Naive thymus-derived CD4-positive, alpha-beta T cell (primary cell): ENCODE results near the gene FNDC5. TPM values are rescaled to one million over a fixed set of nuclear protein-coding genes. Genes with fewer than 3 reads are reported as not detected.

Experiments
- ATAC-seq: fragments of 150-1000 bp; cut with Tn5 transposase; 2 replicates; pipeline ENCODE4 v1.10.0; 2021; ENCODE audit warnings: mild to moderate bottlenecking, moderate library complexity
- CTCF ChIA-PET: fragments of 350-600 bp; sonication (Branson Sonifier 250); formaldehyde crosslinking; loops from one replicate; lab custom pipeline; 2021; ENCODE audit warnings: antibody characterized with exemption; lab: Charles Lee
- POLR2A ChIA-PET: fragments of 350-600 bp; sonication (Branson Sonifier 250); formaldehyde crosslinking; loops from one replicate; lab custom pipeline; 2021; ENCODE audit warnings: antibody characterized with exemption, inconsistent platforms; lab: Charles Lee
- DNase-seq, 9 donors: peaks; one replicate each; pipeline versions ENCODE4 v3.0.0 to v3.0.0-alpha.2; 2020 to 2022; ENCODE audit warnings: mixed read lengths in 1 of 9
- H3K27ac ChIP-seq: one replicate; pipeline ENCODE4 v1.7.0; 2013; ENCODE audit warnings: mild to moderate bottlenecking, low read depth, low read length, moderate library complexity
- H3K27me3 ChIP-seq, 2 donors: one replicate each; pipeline ENCODE4 v1.7.0; 2013; ENCODE audit warnings: low read length in 2 of 2, mild to moderate bottlenecking in 2 of 2, moderate library complexity in 2 of 2; ENCODE audit not compliant: control insufficient read depth in 2 of 2, insufficient read depth in 2 of 2
- H3K36me3 ChIP-seq, 3 experiments: 1 replicate in 2 of 3; 2 replicates in 1 of 3; pipeline ENCODE4 v1.7.0; 2013; ENCODE audit warnings: low read length in 3 of 3, mild to moderate bottlenecking in 3 of 3, moderate library complexity in 1 of 3; ENCODE audit not compliant: insufficient read depth in 3 of 3, control insufficient read depth in 2 of 3
- H3K4me1 ChIP-seq, 2 donors: one replicate each; pipeline ENCODE4 v1.7.0; 2013; ENCODE audit warnings: low read length in 2 of 2, mild to moderate bottlenecking in 2 of 2, moderate library complexity in 1 of 2; ENCODE audit not compliant: control insufficient read depth in 2 of 2, insufficient read depth in 2 of 2
- H3K4me3 ChIP-seq: 2 replicates; pipeline ENCODE4 v1.7.0; 2013; ENCODE audit warnings: mild to moderate bottlenecking, low read length
- H3K9me3 ChIP-seq, 3 experiments: 1 replicate in 2 of 3; 2 replicates in 1 of 3; pipeline ENCODE4 v1.7.0; 2013; ENCODE audit warnings: low read length in 3 of 3; ENCODE audit not compliant: control insufficient read depth in 2 of 3
- H3K27ac Mint-ChIP-seq, 9 donors: one replicate each; pipeline ENCODE4 v1.8.0; 2020 to 2022; ENCODE audit warnings: mixed read lengths in 9 of 9, mild to moderate bottlenecking in 8 of 9, moderate library complexity in 5 of 9, inconsistent platforms in 2 of 9
- H3K27me3 Mint-ChIP-seq, 5 donors: one replicate each; pipeline ENCODE4 v1.8.0; 2021 to 2022; ENCODE audit warnings: mixed read lengths in 5 of 5, mild to moderate bottlenecking in 1 of 5
- H3K36me3 Mint-ChIP-seq, 5 donors: one replicate each; pipeline ENCODE4 v1.8.0; 2020 to 2022; ENCODE audit warnings: mixed read lengths in 5 of 5, mild to moderate bottlenecking in 3 of 5, inconsistent platforms in 1 of 5
- H3K4me1 Mint-ChIP-seq, 7 donors: one replicate each; pipeline ENCODE4 v1.8.0; 2020 to 2022; ENCODE audit warnings: mixed read lengths in 7 of 7, mild to moderate bottlenecking in 3 of 7, inconsistent platforms in 1 of 7
- H3K4me3 Mint-ChIP-seq, 10 donors: one replicate each; pipeline ENCODE4 v1.8.0; 2020 to 2022; ENCODE audit warnings: mild to moderate bottlenecking in 10 of 10, mixed read lengths in 10 of 10, moderate library complexity in 6 of 10, inconsistent platforms in 2 of 10
- H3K9me3 Mint-ChIP-seq, 11 donors: one replicate each; pipeline ENCODE4 v1.8.0; 2020 to 2022; ENCODE audit warnings: mixed read lengths in 11 of 11, mild to moderate bottlenecking in 4 of 11, inconsistent platforms in 1 of 11, moderate library complexity in 1 of 11
- intact Hi-C, 2 donors: fragments of 100-400 bp; cut with micrococcal nuclease; formaldehyde crosslinking; loops; one replicate each; pipeline ENCODE4 v1.15.1; 2023
- polyA plus RNA-seq, 2 donors: library from polyadenylated mRNA; unstranded; fragments of 300-500 nt; fragmentation: Illumina TruSeq; gene quantifications; one replicate each; pipeline ENCODE4 v1.2.3, GENCODE V29; 2021
- total RNA-seq, 6 experiments: library from RNA in 5 of 6; stranded (reverse) in 5 of 6; gene quantifications; 1 replicate in 5 of 6; 2 replicates in 1 of 6; pipeline ENCODE4 v1.2.3 and lab custom pipeline; 2021 to 2026

FNDC5 gene
- total and polyA plus RNA-seq, 7 experiments from 2014 or later, result 0.25 TPM; not detected in 6

- H3K4me1 ChIP-seq, result peaks cover 0 to 11% of the 10 kb centered on the region in 2 donors
- H3K36me3 ChIP-seq, result no peaks in the 10 kb centered on the region
- Mint-ChIP-seq H3K27me3 (peaks cover 30 to 37% (median 31%) of the 10 kb centered on the region in 5 donors), H3K4me3 (no peak overlapping the region), H3K9me3 (no peaks in the 10 kb centered on the region), H3K27ac (no peak overlapping the region), H3K36me3 (peaks cover 15 to 47% (median 23%) of the 10 kb centered on the region in 5 donors), H3K4me1 (peaks cover 11 to 26% (median 14%) of the 10 kb centered on the region in 7 donors)
- DNase-seq, result no peak
- POLR2A ChIA-PET, result no interaction called here
- H3K27me3 ChIP-seq, result peaks cover 0 to 15% of the 10 kb centered on the region in 2 donors
- ATAC-seq, result no peak
- H3K9me3 ChIP-seq, result no peaks in the 10 kb centered on the region
- no peak overlapping the region for H3K4me3 ChIP-seq
- CTCF ChIA-PET, result no interaction called here
- intact Hi-C loops, result no loop called here
- no peak overlapping the region for H3K27ac ChIP-seq
Measured at GRCh38 chr1:32867671-32868070, 3.0 kb downstream of the FNDC5 start.

- Mint-ChIP-seq H3K27me3 (peaks cover 28 to 33% (median 30%) of the 10 kb centered on the region in 5 donors), H3K9me3 (no peaks in the 10 kb centered on the region), H3K4me3 (no peak overlapping the region), H3K4me1 (peaks cover 11 to 24% (median 14%) of the 10 kb centered on the region in 7 donors), H3K36me3 (peaks cover 15 to 53% (median 28%) of the 10 kb centered on the region in 5 donors), H3K27ac (no peak overlapping the region)
- ATAC-seq (no peak), DNase-seq (no peak)
- Histone ChIP-seq H3K4me3 (no peak overlapping the region), H3K27ac (no peak overlapping the region), H3K9me3 (no peaks in the 10 kb centered on the region), H3K27me3 (peaks cover 0 to 15% of the 10 kb centered on the region in 2 donors), H3K4me1 (peaks cover 0 to 11% of the 10 kb centered on the region in 2 donors), H3K36me3 (no peaks in the 10 kb centered on the region)
- POLR2A ChIA-PET, result no interaction called here
- intact Hi-C loops, result no loop called here
- CTCF ChIA-PET, result no interaction called here
Measured at GRCh38 chr1:32867151-32867550, 3.6 kb downstream of the FNDC5 start.

- no peak overlapping the region for H3K27ac Mint-ChIP-seq
- no peaks in the 10 kb centered on the region for H3K9me3 Mint-ChIP-seq
- Histone ChIP-seq H3K36me3 (no peaks in the 10 kb centered on the region), H3K27me3 (peaks cover 0 to 5% of the 10 kb centered on the region in 2 donors), H3K27ac (no peak overlapping the region), H3K9me3 (no peaks in the 10 kb centered on the region), H3K4me3 (no peak overlapping the region), H3K4me1 (peaks cover 0 to 3% of the 10 kb centered on the region in 2 donors)
- DNase-seq (no peak), ATAC-seq (no peak)
- H3K4me1 Mint-ChIP-seq, result peaks cover 6 to 14% (median 9%) of the 10 kb centered on the region in 7 donors
- ChIA-PET POLR2A (no interaction called here), CTCF (no interaction called here)
- H3K36me3 Mint-ChIP-seq, result peaks cover 15 to 60% (median 33%) of the 10 kb centered on the region in 5 donors
- H3K27me3 Mint-ChIP-seq, result peaks cover 16 to 21% (median 19%) of the 10 kb centered on the region in 5 donors
- H3K4me3 Mint-ChIP-seq, result no peak overlapping the region
- intact Hi-C loops, result no loop called here
Measured at GRCh38 chr1:32865639-32866405, 4.9 kb downstream of the FNDC5 start.

GRCh38 chr1:32864375-32865019, 6.2 kb downstream of the FNDC5 start:
- POLR2A ChIA-PET, result no interaction called here
- H3K4me1 ChIP-seq, result no peaks in the 10 kb centered on the region
- no peak for ATAC-seq
- no peak overlapping the region for H3K4me3 Mint-ChIP-seq
- no peak overlapping the region for H3K4me3 ChIP-seq
- H3K27me3 ChIP-seq, result no peaks in the 10 kb centered on the region
- peaks cover 0 to under 1% (median 0%) of the 10 kb centered on the region in 3 experiments for H3K36me3 ChIP-seq
- peaks cover 12 to 65% (median 33%) of the 10 kb centered on the region in 5 donors for H3K36me3 Mint-ChIP-seq
- DNase-seq, result no peak
- H3K27ac ChIP-seq, result no peak overlapping the region
- intact Hi-C loops, result no loop called here
- CTCF ChIA-PET, result no interaction called here
- no peaks in the 10 kb centered on the region for H3K9me3 Mint-ChIP-seq
- H3K27me3 Mint-ChIP-seq, result peaks cover 7 to 12% (median 11%) of the 10 kb centered on the region in 5 donors
- peaks cover under 1 to 6% (median 3%) of the 10 kb centered on the region in 7 donors for H3K4me1 Mint-ChIP-seq
- H3K27ac Mint-ChIP-seq, result no peak overlapping the region
- H3K9me3 ChIP-seq, result no peaks in the 10 kb centered on the region

- H3K4me1 ChIP-seq, result no peaks in the 10 kb centered on the region
- no peaks in the 10 kb centered on the region for H3K27me3 ChIP-seq
- DNase-seq, result no peak
- ChIA-PET POLR2A (no interaction called here), CTCF (no interaction called here)
- no peaks in the 10 kb centered on the region for H3K9me3 ChIP-seq
- peaks cover 0 to 7% (median 0%) of the 10 kb centered on the region in 3 experiments for H3K36me3 ChIP-seq
- peaks cover under 1 to 6% (median 5%) of the 10 kb centered on the region in 5 donors for H3K27me3 Mint-ChIP-seq
- no peak overlapping the region for H3K4me3 ChIP-seq
- no peak overlapping the region for H3K4me3 Mint-ChIP-seq
- H3K36me3 Mint-ChIP-seq, result peaks cover 8 to 68% (median 33%) of the 10 kb centered on the region in 5 donors
- no peak for ATAC-seq
- no peak overlapping the region for H3K27ac ChIP-seq
- no peaks in the 10 kb centered on the region for H3K9me3 Mint-ChIP-seq
- H3K4me1 Mint-ChIP-seq, result peaks cover 0 to 5% (median 0%) of the 10 kb centered on the region in 7 donors
- no peak overlapping the region for H3K27ac Mint-ChIP-seq
- intact Hi-C loops, result no loop called here
Measured at GRCh38 chr1:32863881-32864245, 6.8 kb downstream of the FNDC5 start.

GRCh38 chr1:32863218-32863880, 7.4 kb downstream of the FNDC5 start:
- ATAC-seq (no peak), DNase-seq (no peak)
- Mint-ChIP-seq H3K27me3 (peaks cover 0 to under 1% (median 0%) of the 10 kb centered on the region in 5 donors), H3K4me1 (peaks cover 0 to 5% (median 0%) of the 10 kb centered on the region in 7 donors), H3K27ac (no peak overlapping the region), H3K9me3 (no peaks in the 10 kb centered on the region), H3K4me3 (no peak overlapping the region), H3K36me3 (peaks cover 3 to 64% (median 28%) of the 10 kb centered on the region in 5 donors)
- ChIA-PET POLR2A (no interaction called here), CTCF (interaction anchor here (0.6 kb wide), 1 partner anchor 9 kb away, joined by 3 read pairs; no protein-coding TSS in a partner anchor)
- H3K36me3 ChIP-seq, result peaks cover 0 to 11% (median 0%) of the 10 kb centered on the region in 3 experiments
- H3K27ac ChIP-seq, result no peak overlapping the region
- H3K4me3 ChIP-seq, result no peak overlapping the region
- H3K9me3 ChIP-seq, result no peaks in the 10 kb centered on the region
- intact Hi-C loops, result no loop called here
- H3K4me1 ChIP-seq, result no peaks in the 10 kb centered on the region
- H3K27me3 ChIP-seq, result no peaks in the 10 kb centered on the region
